CD4-positive, alpha-beta T cell treated with Interleukin-15 for 1 hour (primary cell): ENCODE data around the gene KCNMB2.

ENCODE experiments used
- DNase-seq: peaks from one replicate; pipeline ENCODE4 v3.0.0-alpha.2; 2020

The KCNMB2 gene

GRCh38 chr3:178663201-178663934 lies 127.1 kb downstream of the KCNMB2 start:
- DNase-seq: no peak

DNA sequence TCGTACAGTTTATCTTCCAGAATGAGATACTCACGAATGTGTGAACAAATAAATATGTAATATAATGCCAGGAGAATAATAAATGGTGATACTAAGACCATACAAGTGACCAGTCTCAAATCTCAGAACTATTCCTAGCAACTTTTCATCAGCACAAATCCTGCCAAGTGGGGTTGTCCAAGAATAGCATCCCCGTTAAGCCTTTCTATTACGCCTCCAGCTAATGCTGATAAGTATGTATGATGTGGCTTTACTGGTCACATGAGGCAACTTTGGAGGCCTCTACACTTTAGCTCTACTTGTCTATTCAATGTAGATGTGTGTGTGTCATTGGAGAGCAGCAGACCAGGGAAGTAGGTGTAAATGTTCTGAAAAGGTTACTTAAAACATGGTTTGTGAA lies 129.5 kb downstream of the KCNMB2 start:
- no peak for DNase-seq

- DNase-seq: no peak
These were observed 132.9 kb downstream of the KCNMB2 start for GRCh38 chr3:178669022-178669601.

DNA sequence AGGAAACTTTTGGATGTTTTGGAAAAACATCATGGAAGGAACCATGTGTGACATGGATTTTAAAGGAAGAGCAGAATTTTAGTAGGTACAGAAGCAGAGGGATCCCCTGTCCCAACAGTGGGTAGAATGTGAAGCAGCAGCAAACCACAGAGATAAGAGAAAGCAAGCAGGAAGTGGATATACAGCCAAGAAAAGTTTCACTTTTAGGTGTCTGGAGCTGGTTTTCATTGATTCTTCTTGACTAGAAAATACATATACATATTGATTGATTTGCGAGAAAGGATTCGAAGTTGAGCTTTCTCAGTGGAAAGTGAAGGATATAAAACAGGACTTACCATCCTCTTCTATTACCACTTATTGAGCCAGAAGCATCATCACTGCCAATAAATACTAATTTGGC lies 133.5 kb downstream of the KCNMB2 start:
- no peak for DNase-seq

GRCh38 chr3:178671377-178671776 lies 135.1 kb downstream of the KCNMB2 start:
- DNase-seq: no peak

DNA sequence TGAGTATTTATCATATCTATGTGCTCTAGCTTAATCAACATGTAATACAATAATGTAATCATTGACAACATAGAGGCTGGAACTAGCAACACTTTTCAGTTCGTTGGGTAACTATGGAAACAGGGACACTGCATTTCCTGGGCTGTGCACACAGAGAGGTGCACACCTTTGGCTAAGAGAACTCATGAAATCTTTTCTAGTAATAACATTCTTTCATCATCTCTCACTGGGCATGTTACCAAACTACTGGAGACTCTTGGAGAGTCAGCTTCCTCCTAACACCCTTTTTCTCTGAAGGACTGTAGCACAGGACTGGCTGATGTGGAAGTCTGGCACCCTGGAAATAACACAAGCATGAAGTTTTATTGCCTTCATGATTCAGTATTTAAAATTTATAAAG lies 135.6 kb downstream of the KCNMB2 start:
- DNase-seq: no peak

- DNase-seq: no peak
These were observed 136.0 kb downstream of the KCNMB2 start for GRCh38 chr3:178672275-178672674.

DNA sequence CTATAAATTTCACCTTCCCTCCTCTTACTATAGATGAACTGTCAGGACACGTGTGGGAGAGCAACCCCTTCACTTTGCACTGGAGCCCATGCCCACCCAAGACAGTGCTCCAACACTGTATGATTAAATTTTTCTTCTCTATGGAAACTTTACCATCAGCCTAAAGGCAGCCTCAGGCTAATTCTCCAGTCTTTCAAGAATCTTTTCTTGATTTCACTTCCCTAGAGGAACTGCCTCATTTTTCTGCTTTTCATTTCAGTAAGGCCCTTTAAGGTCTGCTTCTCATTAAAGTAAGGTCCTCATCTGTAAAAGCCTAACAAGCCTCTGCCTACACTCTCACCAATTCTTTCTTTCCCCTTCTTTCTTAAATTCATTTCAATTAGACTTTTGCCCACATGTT lies 137.3 kb downstream of the KCNMB2 start:
- no peak for DNase-seq

GRCh38 chr3:178676077-178676476 lies 139.8 kb downstream of the KCNMB2 start:
- no peak for DNase-seq

DNA sequence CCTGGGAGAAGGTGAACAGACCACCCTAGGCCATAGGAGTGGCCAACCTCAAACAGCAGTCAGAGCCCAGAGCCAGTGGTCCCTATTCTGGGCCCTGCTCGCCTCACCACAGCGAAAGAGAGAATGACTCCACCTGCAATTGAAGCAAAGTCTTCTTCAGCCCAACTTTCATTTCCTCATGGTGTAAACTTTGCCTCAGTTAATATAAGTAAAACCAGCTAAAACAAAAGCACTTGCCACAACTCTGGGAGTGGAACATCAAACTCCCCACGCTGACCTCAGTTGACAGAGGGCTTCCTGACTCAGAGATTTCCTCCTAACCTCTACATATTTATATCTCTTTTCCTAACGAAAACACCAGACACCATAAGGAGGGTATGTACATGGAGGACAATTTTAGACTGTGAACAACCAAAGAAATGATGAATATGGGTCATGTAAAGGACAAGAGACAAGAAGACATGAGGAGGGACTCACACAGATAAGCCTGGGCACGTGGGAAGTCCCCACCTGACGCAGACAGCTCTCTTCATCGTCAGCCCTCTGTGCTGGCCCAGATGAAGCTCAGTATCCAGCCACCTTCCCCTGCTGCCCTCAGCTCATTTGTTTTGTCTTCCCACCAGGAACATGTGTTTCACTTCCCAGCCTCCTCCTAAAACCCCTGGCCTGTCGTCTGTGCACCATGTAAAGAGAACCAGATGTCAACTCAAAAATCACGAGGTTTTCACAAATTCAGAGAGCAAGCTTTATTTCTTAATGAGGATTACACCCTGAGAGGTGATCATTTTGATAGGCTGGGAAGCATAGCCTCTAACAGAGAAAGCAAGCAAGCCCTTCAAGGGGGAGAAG lies 140.9 kb downstream of the KCNMB2 start:
- no peak for DNase-seq

DNA sequence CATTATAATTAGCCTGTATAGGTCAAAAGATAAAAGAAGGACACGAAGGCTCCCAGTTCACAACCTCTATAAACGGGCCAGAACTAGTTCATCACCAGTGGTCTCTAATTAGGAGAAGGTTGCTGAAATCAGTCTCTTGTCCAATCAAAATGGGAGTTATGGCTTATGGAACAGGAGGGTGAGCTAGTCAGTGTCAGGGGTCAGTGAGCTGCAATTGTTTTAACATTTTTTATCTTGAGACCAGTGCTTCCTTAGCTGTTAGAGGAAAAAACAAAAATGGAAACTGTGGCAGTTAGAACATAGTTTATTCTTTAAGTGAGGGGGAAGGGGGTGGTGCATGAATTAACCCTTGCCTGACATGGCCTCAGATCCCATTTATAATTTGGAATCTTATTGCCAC lies 141.7 kb downstream of the KCNMB2 start:
- DNase-seq: no peak

GRCh38 chr3:178680037-178680436 lies 143.8 kb downstream of the KCNMB2 start:
- no peak for DNase-seq

GRCh38 chr3:178680489-178680888 lies 144.3 kb downstream of the KCNMB2 start:
- DNase-seq: no peak

DNA sequence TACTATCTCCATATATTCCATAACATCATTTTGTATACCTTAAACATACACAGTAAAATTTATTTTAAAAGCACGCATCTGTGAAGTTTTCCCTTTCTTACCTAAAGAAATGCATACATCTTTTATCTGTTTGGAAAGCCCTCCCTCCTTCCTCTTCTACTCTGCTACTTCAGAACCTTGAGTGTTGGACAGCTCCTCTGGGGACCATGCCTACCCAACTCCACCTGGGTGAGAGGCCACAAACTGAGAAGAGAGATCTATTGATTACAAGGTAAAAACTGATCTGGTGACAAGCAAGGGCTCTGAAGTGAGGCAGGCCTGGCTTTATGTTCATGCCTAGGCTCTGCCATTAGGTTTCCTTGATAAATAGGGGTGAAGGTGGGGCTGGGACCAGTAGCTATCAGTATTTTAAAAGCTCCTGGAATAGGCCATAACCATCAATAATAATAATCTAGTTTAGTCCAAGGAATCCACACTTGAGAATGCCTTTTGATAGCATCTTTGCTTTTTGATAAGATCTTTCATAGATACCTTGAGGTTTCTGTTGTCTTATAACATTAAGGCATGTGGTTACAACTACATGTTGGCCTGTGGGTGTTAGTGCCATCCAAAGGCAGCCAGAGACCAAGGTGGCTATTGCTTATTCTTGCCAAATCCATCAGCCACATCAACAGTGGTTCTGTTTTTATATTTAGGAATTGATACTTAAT lies 148.8 kb downstream of the KCNMB2 start:
- no peak for DNase-seq

DNA sequence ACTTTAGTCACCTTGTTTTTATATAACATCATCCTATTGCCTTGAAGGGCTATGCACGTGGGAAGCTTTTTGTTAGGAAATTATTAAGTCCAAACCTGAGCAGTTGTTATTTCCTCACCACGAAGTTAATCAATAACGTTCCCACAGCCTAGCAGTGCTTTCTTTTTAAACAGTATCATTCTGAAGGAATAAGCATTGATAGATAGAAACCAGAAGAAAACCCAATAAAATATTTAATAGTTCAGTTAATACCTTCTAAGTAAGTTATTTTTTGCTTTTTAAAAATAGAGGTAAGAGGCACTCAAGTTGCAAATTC lies 149.3 kb downstream of the KCNMB2 start:
- no peak for DNase-seq

DNA sequence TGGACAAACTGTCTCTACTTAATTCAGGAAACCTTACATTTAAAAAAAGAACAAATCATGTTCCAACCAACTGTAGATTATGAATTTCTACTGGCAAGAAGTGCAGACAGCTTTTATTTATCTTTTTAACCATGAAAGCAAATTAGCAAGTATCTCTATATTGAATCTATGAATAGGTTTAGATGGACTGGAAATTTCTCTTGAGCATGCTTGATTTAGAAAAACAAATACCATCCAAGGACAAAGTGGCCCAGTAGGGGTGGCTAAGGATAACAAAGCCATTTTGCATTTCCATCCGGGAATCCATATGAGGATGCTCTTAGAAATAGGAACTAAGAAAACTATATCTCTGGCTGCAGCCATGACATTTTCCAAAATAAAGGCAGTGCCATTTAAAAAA lies 150.6 kb downstream of the KCNMB2 start:
- DNase-seq: no peak

DNA sequence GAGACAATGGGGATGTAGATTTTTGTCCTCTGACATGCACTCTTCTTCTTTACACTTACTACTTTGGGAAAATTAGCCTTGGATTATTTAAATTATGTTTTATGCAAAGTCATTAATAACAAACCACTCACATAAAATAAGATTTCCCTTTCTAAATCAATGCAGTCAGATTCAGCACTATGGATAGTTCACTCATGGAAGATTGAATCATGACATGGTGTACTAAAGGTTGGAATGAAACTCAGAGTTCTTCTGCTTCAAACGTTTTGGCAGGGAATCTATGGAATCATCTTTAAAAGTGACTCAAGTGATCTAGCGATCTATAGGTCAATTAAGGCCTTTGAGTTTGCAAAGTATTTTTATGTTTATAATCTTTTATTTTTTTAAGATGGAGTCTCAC lies 154.3 kb downstream of the KCNMB2 start:
- no peak for DNase-seq

DNA sequence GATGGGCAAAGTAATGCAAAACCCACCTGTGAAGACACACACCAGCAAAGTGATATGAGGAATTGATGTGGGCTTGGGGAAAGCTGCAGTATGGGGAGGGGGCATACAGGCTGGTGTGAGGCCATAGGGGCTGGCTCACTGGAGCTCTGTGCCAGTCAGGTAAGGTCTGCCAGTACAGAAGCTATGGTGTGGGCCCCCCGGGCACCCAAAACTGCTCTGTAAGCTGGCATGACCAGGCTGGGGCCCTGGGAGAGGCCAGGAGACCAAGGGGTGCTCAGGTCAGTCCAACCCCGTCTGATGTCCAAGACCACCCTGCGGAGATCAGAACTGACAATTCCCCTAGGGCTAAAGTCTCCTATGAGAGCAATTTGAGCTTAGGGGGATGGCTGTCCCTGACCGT lies 163.1 kb downstream of the KCNMB2 start:
- no peak for DNase-seq

- DNase-seq: no peak
These were observed 163.6 kb downstream of the KCNMB2 start for GRCh38 chr3:178699810-178700209.

- no peak for DNase-seq
These were observed 167.2 kb downstream of the KCNMB2 start for GRCh38 chr3:178703268-178703975.

GRCh38 chr3:178705925-178706324 lies 169.7 kb downstream of the KCNMB2 start:
- DNase-seq: no peak

- no peak for DNase-seq
These were observed 170.2 kb downstream of the KCNMB2 start for GRCh38 chr3:178706411-178706810.
